Superior temporal gyrus (tissue), 1 donor: ENCODE measurements around the gene CEBPG.

Experiments used
- DNase-seq: peaks from one replicate; pipeline ENCODE4 v3.0.0-alpha.2; 2016; ENCODE audit errors: extremely low spot score

Gene CEBPG

DNA sequence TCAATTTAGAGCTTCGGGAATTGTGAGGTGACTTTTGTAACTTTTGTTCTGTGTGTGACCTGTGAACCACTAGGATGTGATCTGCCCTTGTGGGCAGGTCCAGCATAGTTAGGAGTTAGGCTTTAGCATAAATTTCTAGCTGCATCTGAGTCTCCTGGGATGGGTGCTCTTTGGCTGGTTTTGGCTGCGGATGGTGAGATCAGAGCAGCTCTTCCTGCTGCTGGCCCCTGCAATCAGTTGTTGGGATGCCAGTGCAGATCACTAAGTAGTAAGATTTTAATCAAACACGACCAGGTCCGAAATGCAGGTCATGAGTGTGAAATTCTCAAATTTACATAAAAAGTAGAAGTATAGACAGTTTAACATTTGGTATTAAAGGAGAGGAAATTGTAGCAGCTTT is 8.5 kb downstream of the CEBPG start:
- DNase-seq = no peak

- no peak for DNase-seq
These were observed 9.5 kb downstream of the CEBPG start for GRCh38 chr19:33382982-33383381.

DNA sequence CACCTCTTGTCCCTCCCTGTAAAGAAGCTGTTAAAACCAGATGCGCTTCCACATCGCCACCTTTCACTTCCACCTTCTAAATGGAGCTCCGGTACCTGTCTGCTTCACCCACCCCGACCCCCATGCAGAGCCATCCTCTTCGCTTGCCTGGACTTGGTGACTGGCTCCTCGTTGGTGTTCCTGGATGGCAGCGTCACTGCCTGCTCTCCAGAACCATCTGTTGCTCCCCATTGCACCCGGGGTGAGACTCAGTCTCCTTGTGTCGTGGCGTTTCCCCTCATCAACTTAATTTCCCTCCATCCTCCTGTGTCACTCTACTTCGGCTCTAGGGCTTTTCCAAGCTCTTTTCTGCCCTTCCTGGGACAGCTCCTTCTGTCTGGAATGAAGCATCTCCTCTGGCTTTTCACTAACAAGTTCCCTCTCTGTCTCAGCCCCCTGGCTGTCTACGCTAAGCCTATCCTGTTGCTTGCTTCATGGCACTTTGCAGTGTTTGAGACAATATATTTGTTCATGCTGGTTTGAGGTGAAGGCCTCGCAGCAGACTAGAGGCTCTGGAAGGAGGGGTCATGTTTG is 10.3 kb downstream of the CEBPG start:
- no peak for DNase-seq

- no peak for DNase-seq
These were observed 11.5 kb downstream of the CEBPG start for GRCh38 chr19:33384983-33385382.

- peak; percentile 64 for DNase-seq
These were observed 12.4 kb downstream of the CEBPG start for GRCh38 chr19:33385956-33386355.

DNA sequence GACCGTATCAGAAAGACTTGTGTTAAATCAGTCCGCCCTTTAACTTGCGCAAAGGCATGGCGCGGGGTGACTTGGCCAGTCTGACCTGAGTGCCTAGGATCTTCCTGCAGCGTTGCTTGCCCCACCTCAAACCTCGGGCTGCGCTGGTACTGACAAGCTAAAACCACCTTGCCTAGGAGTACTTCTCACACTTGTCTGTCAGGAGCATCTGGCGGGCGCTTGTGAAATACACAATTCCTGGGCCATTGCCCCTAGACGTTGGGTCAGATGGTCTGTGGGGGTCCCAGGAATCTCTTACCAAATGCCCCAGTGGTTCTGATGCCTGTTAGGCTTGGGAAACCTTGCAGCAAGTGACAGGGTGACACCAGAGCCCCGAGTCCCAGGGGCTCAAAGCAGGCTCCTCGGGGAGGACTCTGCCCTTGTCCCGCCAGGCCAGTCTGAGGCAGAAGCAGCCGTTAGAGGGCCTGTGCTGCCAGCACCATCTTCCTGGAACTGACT is 12.9 kb downstream of the CEBPG start:
- no peak for DNase-seq

GRCh38 chr19:33387351-33388230 is 14.1 kb downstream of the CEBPG start:
- DNase-seq = no peak

GRCh38 chr19:33388231-33388724 is 14.8 kb downstream of the CEBPG start:
- DNase-seq = no peak

DNA sequence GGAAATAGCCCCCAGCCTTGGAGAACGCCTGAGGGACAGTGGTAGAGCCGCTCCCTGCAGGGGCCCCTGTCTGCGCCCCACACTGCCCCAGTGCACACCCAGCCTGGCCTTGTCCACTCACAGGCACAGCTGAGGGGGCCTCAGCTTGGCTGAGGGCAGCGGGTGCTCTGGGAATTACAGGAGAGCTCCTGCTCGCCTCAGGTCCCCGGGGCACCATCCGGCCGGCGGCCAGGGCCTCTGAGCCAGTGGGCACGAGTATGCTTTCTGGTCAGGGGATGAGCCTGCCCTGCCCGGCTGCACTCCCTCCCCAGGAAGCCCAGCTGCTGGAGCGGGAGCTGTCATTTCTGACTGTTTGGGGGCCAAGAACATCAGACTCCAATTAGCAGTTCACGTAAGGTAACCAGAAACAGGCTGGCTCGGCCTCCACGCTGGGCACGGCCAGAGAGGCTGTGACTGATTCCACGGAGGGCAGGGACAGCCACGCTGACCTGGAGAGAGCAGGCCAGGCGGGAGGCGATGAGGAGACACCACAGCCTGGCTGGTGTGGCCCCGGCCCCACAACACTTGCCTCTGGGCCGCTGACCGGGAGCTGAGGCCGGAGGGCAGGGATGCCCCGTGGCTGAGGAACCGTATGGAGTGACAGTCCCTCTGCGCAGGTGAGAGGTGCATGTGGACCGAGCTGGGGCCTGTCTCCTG is 15.4 kb downstream of the CEBPG start:
- DNase-seq = no peak

DNA sequence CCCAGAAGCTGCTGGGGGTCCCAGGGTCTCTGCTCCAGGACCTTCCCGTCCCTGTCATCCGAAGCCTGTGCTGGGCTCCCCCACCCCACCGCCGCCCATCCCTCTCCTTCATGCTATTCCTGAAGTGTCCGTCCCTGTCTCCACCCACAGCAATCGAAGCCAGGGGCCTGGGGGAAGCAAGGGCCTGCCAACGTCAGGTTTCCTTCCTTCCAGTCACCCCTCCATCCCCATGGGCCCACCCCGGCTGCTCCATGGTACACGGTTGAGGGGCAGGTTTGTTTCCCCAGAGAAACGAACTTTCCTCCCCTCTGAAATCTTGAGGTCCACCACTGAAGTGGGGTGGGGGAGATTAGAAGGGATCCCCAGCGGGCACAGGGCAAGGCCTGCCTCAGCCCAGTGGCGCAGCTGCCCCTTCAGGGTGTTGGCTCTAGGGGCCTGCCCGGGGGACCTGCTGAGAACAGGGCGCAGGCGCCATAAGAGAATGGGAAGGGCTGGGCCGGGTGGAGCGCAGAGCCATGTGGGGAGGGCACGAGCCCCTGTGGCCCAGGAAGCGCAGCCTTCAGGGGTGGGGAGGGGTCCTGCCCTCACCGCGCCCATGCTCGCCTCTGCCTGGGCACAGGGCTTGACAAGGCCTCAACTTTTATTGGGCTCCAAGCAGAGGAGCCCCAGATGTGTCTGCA is 16.1 kb downstream of the CEBPG start:
- no peak for DNase-seq

DNA sequence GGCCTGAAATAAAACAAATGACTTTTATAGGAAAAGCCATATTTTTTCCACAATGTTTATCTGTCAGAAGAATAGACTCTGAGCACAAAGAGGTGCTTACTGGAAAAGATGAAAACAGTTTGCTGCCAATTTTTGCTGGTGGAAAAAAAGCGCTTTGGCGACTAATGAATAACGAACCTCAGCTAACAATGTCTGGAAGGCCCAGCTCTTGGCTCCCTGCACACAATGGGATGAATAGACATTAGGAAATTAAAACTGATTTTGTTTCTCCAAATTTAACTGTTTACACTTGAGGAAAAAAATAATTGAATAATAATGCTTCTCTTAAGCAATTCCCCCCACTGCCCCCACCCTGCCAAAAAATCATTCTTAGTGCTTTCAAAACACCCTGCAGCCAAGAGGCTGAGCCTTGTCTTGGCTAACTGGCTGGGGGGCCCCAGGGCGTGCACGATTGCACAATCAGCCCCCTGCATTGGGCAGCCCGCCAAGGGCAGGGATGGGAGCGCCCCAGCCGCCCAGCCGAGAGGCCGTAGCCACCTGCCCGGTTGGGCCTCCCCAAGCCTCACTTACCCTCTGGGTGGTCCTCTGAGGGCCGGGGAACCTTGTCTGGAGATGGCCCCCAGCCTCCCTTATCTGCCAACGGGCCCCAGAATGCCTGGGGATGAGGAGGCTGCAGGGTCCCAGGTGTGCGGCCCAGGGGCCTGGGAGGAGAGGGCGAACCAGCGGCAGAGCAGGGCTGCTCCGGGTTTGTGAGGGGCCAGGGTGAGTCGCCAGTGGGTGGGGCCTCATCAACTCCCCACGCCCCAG is 16.8 kb downstream of the CEBPG start:
- peak; percentile 71 for DNase-seq

DNA sequence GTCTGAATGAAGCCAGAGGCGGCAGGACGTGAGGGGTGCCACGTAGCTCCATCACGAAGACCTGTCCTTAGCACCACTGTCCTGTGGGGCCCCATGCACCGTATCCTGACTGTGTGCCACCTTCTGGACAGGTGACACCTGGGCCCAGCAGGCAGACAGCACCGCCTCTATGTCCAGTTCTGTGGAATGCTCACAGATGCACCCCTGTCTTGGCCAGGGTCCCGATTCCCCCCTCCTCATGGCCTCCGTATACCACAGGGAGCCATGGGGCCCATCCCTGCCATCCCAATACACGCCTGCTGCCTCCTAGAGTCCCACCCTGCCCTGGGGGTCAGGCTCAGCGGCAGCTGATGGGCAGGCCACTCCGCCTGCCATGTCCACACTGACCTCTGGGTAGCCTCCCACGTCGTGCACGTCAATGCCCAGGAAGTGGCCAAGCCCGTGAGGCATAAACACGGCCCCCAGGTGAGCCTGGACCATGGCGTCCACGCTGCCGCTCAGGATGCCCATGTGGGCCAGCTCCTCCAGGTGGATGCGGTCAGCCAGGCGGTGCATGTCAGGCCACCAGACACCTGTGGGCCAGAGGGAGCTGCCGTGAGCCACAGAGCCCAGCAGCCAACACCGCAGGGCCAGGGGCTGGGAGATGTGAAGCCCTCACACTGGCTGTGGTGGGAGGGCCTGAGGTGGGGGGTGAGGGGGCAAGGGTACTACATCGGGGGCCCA is 17.6 kb downstream of the CEBPG start:
- DNase-seq = no peak

GRCh38 chr19:33391631-33392249 is 18.2 kb downstream of the CEBPG start:
- DNase-seq = no peak

GRCh38 chr19:33392341-33393285 is 19.1 kb downstream of the CEBPG start:
- DNase-seq = no peak

DNA sequence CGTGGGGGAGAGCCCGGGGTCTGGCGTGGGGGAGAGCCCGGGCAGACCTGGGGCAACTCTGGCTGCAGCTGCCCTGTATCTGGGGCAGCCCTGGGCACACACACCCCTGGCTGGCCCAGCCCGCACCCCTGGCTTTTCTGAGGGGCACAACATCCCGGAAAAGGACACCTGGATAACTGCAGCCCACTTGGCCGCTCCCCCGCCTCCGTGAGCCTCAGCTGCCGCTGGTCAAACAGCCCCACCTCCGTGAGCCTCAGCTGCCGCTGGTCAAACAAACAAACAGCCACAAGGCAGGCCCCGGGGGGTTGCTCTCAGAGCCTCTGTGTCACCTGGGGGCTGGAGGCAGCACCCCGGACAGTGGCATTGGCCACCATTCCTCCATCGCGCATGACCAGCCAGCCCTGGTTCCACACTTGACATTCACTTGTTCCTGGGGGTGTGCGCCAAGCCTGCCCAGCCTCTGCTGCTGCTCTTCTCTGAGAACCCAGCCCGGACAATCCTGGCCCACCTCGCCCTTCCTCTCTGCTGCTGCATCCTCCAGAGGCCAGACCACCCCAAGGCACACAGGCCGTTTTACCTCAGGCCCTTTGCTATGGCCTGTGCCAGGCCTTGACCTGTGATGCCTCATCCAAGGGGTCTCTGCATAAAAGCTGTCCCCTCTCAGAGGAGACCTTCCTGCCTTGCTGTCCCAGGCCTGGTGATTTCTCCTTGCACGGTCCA is 19.9 kb downstream of the CEBPG start:
- DNase-seq = no peak

- DNase-seq = no peak
These were observed 20.7 kb downstream of the CEBPG start for GRCh38 chr19:33394006-33394722.
